ENCODE results near the gene PNPLA7. TPM values are rescaled to one million over a fixed set of nuclear protein-coding genes. Genes with fewer than 3 reads are reported as not detected.
A peak's percentile ranks its signal among the peaks of the same experiment; 100 is the strongest.
"Not testable (repeated sequence)": the region's sequence is repeated elsewhere in the genome, so short reads cannot be mapped to it uniquely, and the experiment has no call there.

PNPLA7 gene
- total RNA-seq, 1 experiment from 2014 or later = 0.17 TPM

- no peak for DNase-seq (ENCODE audit: low read depth)
Observed at GRCh38 chr9:137575716-137576411, 25.7 kb upstream of the PNPLA7 start.

- no peak for DNase-seq (ENCODE audit: low read depth)
Observed at GRCh38 chr9:137575364-137575715, 25.1 kb upstream of the PNPLA7 start.

- DNase-seq (ENCODE audit: low read depth) = no peak
Observed at GRCh38 chr9:137574192-137574591, 24.0 kb upstream of the PNPLA7 start.

GRCh38 chr9:137570566-137570965 lies 20.4 kb upstream of the PNPLA7 start:
- DNase-seq (ENCODE audit: low read depth) = no peak

GRCh38 chr9:137569609-137570203 lies 19.5 kb upstream of the PNPLA7 start:
- no peak for DNase-seq (ENCODE audit: low read depth)

- not testable (repeated sequence) for DNase-seq (ENCODE audit: low read depth)
Observed at GRCh38 chr9:137568445-137568844, 18.2 kb upstream of the PNPLA7 start.

- no peak for DNase-seq (ENCODE audit: low read depth)
Observed at GRCh38 chr9:137564817-137565411, 14.7 kb upstream of the PNPLA7 start.

- DNase-seq (ENCODE audit: low read depth) = no peak
Observed at GRCh38 chr9:137564134-137564533, 13.9 kb upstream of the PNPLA7 start.

- no peak for DNase-seq (ENCODE audit: low read depth)
Observed at GRCh38 chr9:137558127-137558526, 7.9 kb upstream of the PNPLA7 start.

- DNase-seq (ENCODE audit: low read depth) = peak; percentile 26
Observed at GRCh38 chr9:137556069-137556838, 6.1 kb upstream of the PNPLA7 start.

- DNase-seq (ENCODE audit: low read depth) = no peak
Observed at GRCh38 chr9:137555179-137555578, 5.0 kb upstream of the PNPLA7 start.

- no peak for DNase-seq (ENCODE audit: low read depth)
Observed at GRCh38 chr9:137554349-137554748, 4.1 kb upstream of the PNPLA7 start.

- not testable (repeated sequence) for DNase-seq (ENCODE audit: low read depth)
Observed at GRCh38 chr9:137553654-137554053, 3.5 kb upstream of the PNPLA7 start.

- no peak for DNase-seq (ENCODE audit: low read depth)
Observed at GRCh38 chr9:137552022-137552768, 2.0 kb upstream of the PNPLA7 start.

GRCh38 chr9:137551264-137552021 lies 1.2 kb upstream of the PNPLA7 start, which contains the start of gene MRPL41:
Gene MRPL41, plus strand, starts transcription at chr9:137551879. Its CDS starts 203 bp downstream, at chr9:137552082.
- peak; percentile 77 for DNase-seq (ENCODE audit: low read depth)

- not testable (repeated sequence) for DNase-seq (ENCODE audit: low read depth)
Observed at GRCh38 chr9:137550958-137551263, 709 bp upstream of the PNPLA7 start.

- DNase-seq (ENCODE audit: low read depth) = no peak
Observed at GRCh38 chr9:137547687-137548543, 2.3 kb downstream of the PNPLA7 start.

- DNase-seq (ENCODE audit: low read depth) = peak; percentile 61
Observed at GRCh38 chr9:137545123-137545522, 5.1 kb downstream of the PNPLA7 start.

- DNase-seq (ENCODE audit: low read depth) = peak; percentile 65
Observed at GRCh38 chr9:137544176-137544760, 5.9 kb downstream of the PNPLA7 start.
